GM19324 (cell line): ENCODE results near the gene CCDC85C.

Source experiments
- ATAC-seq: cut with Tn5 transposase; IDR thresholded peaks from one replicate; pipeline ENCODE4 v1.9.1; 2021; ENCODE audit warnings: mild to moderate bottlenecking, moderate library complexity; ENCODE audit not compliant: unreplicated experiment, low FRiP score

CCDC85C gene

GRCh38 chr14:99562856-99563748 lies 40.9 kb downstream of the CCDC85C start:
- no peak for ATAC-seq

GRCh38 chr14:99561864-99562263 lies 42.1 kb downstream of the CCDC85C start:
- ATAC-seq = no peak

- no peak for ATAC-seq
These were observed 42.9 kb downstream of the CCDC85C start for GRCh38 chr14:99560922-99561683.

GRCh38 chr14:99560403-99560802 lies 43.6 kb downstream of the CCDC85C start:
- no peak for ATAC-seq

- ATAC-seq = no peak
These were observed 44.6 kb downstream of the CCDC85C start for GRCh38 chr14:99559286-99559990.

- no peak for ATAC-seq
These were observed 47.7 kb downstream of the CCDC85C start for GRCh38 chr14:99556134-99556791.

- ATAC-seq = no peak
These were observed 49.1 kb downstream of the CCDC85C start for GRCh38 chr14:99554757-99555531.

- no peak for ATAC-seq
These were observed 49.8 kb downstream of the CCDC85C start for GRCh38 chr14:99554184-99554583.

GRCh38 chr14:99552572-99553216 lies 51.3 kb downstream of the CCDC85C start:
- ATAC-seq = no peak

GRCh38 chr14:99552021-99552553 lies 51.9 kb downstream of the CCDC85C start:
- ATAC-seq = no peak

GRCh38 chr14:99551034-99551922 lies 52.7 kb downstream of the CCDC85C start:
- no peak for ATAC-seq

GRCh38 chr14:99550387-99550992 lies 53.5 kb downstream of the CCDC85C start:
- ATAC-seq = no peak

- no peak for ATAC-seq
These were observed 54.3 kb downstream of the CCDC85C start for GRCh38 chr14:99549684-99550083.

- ATAC-seq = no peak
These were observed 55.0 kb downstream of the CCDC85C start for GRCh38 chr14:99548871-99549515.

- ATAC-seq = no peak
These were observed 55.8 kb downstream of the CCDC85C start for GRCh38 chr14:99548255-99548654.

- ATAC-seq = no peak
These were observed 57.6 kb downstream of the CCDC85C start for GRCh38 chr14:99546234-99546879.

GRCh38 chr14:99545586-99545985 lies 58.4 kb downstream of the CCDC85C start:
- no peak for ATAC-seq
